HepG2 (cell line): Measurements from ENCODE around the gene DND1. TPM values are rescaled to one million over a fixed set of nuclear protein-coding genes. Genes with fewer than 3 reads are reported as not detected.

Experiments
- ATM ChIP-seq: fragments of 450-650 bp; IDR thresholded peaks from 2 replicates; pipeline ENCODE4 v1.7.1; 2017; ENCODE audit warnings: mild to moderate bottlenecking, borderline replicate concordance
- BATF2 ChIP-seq: sonication (generic); formaldehyde crosslinking; IDR thresholded peaks from 2 replicates; pipeline ENCODE4 v1.8.0; 2022; ENCODE audit warnings: mild to moderate bottlenecking, missing genetic modification reagents, moderate library complexity
- MYNN ChIP-seq: sonication (generic); formaldehyde crosslinking; IDR thresholded peaks from 2 replicates; pipeline ENCODE4 v1.4.0; 2020; ENCODE audit warnings: mild to moderate bottlenecking, low read depth, missing genetic modification reagents
- PRDM10 ChIP-seq: sonication (generic); formaldehyde crosslinking; IDR thresholded peaks from 2 replicates; pipeline ENCODE4 v1.4.0; 2020; ENCODE audit warnings: low read depth, missing genetic modification reagents
- ZBTB10 ChIP-seq: sonication (generic); formaldehyde crosslinking; IDR thresholded peaks from 2 replicates; pipeline ENCODE4 v1.4.0; 2020; ENCODE audit warnings: missing genetic modification reagents, borderline replicate concordance
- ZNF296 ChIP-seq: sonication (generic); formaldehyde crosslinking; conservative IDR thresholded peaks from 2 replicates; pipeline ENCODE4 v1.5.0; 2020; ENCODE audit warnings: mild to moderate bottlenecking, missing genetic modification reagents
- ZNF326 ChIP-seq: sonication (generic); formaldehyde crosslinking; IDR thresholded peaks from 2 replicates; pipeline ENCODE4 v1.4.0; 2020; ENCODE audit warnings: missing genetic modification reagents, borderline replicate concordance
- ZNF615 ChIP-seq: sonication (generic); formaldehyde crosslinking; IDR thresholded peaks from 2 replicates; pipeline ENCODE4 v1.5.0; 2020; ENCODE audit warnings: mild to moderate bottlenecking, missing genetic modification reagents, borderline replicate concordance
- ZNF772 ChIP-seq: sonication (generic); formaldehyde crosslinking; IDR thresholded peaks from 2 replicates; pipeline ENCODE4 v1.5.0; 2020; ENCODE audit warnings: mild to moderate bottlenecking, missing genetic modification reagents
- polyA plus RNA-seq, 8 experiments: library from polyadenylated mRNA; depleted of rRNA in 3 of 8; stranded (reverse) in 7 of 8; unstranded in 1 of 8; fragments of >200 nt; fragmentation: Illumina TruSeq in 4 of 8; extraction: Trizol in 4 of 8; gene quantifications; 2 replicates each; pipeline versions ENCODE4 v1.2.1 to v1.2.3, GENCODE V29; 2011 to 2016; ENCODE audit warnings: low read depth in 4 of 8, missing spikeins in 1 of 8, mixed read lengths in 1 of 8; ENCODE audit not compliant: insufficient read depth in 1 of 8
- total RNA-seq, 5 experiments: library from RNA; depleted of rRNA; stranded (reverse); fragments of >200 nt; fragmentation: Illumina TruSeq; extraction: Trizol; gene quantifications; 2 replicates each; pipeline ENCODE4 v1.2.3, GENCODE V29; 2016; ENCODE audit warnings: low read depth in 1 of 5
- TF ChIP-seq, protein P1 (sequence below), 2 experiments: fragments of 450-650 bp in 1 of 2; sonication (generic) in 1 of 2; formaldehyde crosslinking in 1 of 2; IDR thresholded peaks; 2 replicates each; pipeline versions ENCODE4 v1.6.1 to v1.8.0; 2016 to 2022; ENCODE audit warnings: antibody characterized with exemption in 1 of 2, mild to moderate bottlenecking in 1 of 2, missing genetic modification reagents in 1 of 2

DND1 gene
- total and polyA plus RNA-seq, 2 of the 13 experiments (the other 11 are each of a cell fraction or from before 2014, with no cell fraction given), result 0.48 to 0.55 TPM

- TF ChIP-seq ZBTB10 (CRISPR knock-in tag), result no peak
- TF ChIP-seq ZNF615 (CRISPR knock-in tag), result no peak
- no peak for TF ChIP-seq MYNN (CRISPR knock-in tag)
- TF ChIP-seq BATF2 (CRISPR knock-in tag), result no peak
- TF ChIP-seq ZNF326 (CRISPR knock-in tag), result no peak
- no peak for TF ChIP-seq ATM
- TF ChIP-seq, protein P1, sequence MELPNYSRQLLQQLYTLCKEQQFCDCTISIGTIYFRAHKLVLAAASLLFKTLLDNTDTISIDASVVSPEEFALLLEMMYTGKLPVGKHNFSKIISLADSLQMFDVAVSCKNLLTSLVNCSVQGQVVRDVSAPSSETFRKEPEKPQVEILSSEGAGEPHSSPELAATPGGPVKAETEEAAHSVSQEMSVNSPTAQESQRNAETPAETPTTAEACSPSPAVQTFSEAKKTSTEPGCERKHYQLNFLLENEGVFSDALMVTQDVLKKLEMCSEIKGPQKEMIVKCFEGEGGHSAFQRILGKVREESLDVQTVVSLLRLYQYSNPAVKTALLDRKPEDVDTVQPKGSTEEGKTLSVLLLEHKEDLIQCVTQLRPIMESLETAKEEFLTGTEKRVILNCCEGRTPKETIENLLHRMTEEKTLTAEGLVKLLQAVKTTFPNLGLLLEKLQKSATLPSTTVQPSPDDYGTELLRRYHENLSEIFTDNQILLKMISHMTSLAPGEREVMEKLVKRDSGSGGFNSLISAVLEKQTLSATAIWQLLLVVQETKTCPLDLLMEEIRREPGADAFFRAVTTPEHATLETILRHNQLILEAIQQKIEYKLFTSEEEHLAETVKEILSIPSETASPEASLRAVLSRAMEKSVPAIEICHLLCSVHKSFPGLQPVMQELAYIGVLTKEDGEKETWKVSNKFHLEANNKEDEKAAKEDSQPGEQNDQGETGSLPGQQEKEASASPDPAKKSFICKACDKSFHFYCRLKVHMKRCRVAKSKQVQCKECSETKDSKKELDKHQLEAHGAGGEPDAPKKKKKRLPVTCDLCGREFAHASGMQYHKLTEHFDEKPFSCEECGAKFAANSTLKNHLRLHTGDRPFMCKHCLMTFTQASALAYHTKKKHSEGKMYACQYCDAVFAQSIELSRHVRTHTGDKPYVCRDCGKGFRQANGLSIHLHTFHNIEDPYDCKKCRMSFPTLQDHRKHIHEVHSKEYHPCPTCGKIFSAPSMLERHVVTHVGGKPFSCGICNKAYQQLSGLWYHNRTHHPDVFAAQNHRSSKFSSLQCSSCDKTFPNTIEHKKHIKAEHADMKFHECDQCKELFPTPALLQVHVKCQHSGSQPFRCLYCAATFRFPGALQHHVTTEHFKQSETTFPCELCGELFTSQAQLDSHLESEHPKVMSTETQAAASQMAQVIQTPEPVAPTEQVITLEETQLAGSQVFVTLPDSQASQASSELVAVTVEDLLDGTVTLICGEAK (IDR thresholded peaks at IDR 0.05), result no peak
- TF ChIP-seq, protein P1 (CRISPR knock-in tag; IDR thresholded peaks at IDR 0.05), result peak; percentile 78; the same call in 1 of the 2 replicates
- peak; percentile 63; the same call in 1 of the 2 replicates for TF ChIP-seq PRDM10 (CRISPR knock-in tag)
- TF ChIP-seq ZNF772 (CRISPR knock-in tag), result no peak; the same call in none of the 2 replicates
- no peak for TF ChIP-seq ZNF296 (CRISPR knock-in tag)
Observed at GRCh38 chr5:140639148-140639981, 34.0 kb downstream of the DND1 start, which contains the start of gene TMCO6 (continued).
